Cerebellar cortex (tissue), 1 donor: Measurements from ENCODE around the gene PIWIL4.
"Not testable (repeated sequence)": the region's sequence is repeated elsewhere in the genome, so short reads cannot be mapped to it uniquely, and the experiment has no call there.

Experiments
- DNase-seq: peaks from one replicate; pipeline ENCODE4 v3.0.0-alpha.2; 2015; ENCODE audit warnings: low spot score

Gene PIWIL4

DNA sequence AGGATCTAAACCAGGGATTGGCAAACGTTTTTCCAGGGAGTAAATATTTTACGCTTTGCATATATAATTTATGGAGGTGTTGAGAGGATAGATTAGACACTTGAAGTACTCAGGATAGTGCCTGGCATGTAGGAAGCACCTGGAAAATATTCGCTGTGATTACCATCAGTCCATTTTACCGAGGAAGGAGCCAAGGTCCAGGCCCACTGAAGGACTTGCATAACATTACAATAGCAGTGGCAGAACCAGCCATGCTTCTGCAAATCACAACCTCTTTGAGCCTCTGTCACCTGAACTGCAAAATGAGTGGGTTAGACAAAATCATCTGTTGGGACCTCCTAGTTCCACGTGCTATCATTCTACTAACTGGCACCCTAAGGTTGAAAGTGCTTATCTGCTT lies 18.0 kb upstream of the PIWIL4 start:
- DNase-seq, result peak; percentile 34

DNA sequence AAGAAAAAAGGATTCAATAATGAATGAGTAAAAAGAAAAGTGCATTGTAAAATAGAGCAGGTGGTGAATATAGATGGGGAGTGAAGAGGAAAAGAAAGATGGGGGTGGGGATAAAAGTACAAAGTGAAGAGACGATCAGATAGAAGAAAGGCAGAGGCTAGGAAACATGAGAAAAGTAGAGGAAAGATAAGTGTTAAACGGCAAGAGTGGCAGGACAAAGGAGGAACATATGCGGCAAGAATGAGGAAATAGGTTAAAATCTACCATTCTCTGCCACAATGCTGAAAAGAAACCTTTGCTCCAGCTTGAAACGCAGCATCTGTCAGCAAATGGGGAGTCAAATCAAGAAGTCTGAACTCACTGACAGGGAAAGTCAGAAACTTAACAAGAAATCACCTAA lies 16.7 kb upstream of the PIWIL4 start:
- no peak for DNase-seq

DNA sequence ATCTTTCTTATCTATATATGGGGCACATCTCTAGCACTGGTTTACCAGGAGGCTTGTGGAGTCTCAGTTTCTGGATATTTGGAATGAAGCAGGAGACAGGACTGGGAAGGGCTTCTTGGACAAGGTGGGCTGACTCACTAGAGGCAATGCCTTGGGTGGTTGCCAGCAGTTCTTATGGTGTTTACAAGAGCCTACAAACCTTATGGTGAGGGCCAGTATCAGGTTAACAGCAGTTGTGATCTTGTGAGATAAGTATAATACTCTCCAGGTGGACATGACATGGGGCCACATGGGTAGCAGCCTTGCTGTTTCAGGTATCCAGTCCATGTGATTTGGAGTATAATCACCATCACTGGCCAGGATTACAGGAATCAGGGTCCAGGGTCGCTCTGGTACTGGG lies 13.2 kb upstream of the PIWIL4 start:
- DNase-seq, result no peak

DNA sequence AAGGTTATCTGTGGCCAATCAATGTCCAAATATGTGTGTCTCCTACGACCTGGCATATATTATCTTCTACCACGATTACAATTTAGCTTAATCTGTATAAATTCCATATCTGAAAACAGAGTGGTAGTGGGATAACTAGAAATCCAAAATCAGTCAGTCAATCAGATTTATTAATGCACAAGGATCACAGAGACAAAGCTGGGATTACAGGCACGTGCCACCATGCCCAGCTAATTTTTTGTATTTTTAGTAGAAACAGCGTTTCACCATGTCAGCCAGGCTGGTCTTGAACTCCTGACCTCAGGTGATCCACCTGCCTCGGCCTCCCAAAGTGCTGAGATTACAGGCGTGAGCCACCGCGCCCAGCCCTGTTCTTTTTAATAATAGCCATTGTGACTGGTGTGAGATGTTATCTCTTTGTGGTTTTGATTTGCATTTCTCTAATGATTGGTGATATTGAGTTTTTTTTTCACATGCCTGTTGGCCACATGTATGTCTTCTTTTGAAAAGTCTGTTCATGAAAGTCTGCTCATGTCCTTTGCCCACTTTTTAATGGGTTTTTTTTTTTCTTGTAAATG lies 11.3 kb upstream of the PIWIL4 start:
- not testable (repeated sequence) for DNase-seq

DNA sequence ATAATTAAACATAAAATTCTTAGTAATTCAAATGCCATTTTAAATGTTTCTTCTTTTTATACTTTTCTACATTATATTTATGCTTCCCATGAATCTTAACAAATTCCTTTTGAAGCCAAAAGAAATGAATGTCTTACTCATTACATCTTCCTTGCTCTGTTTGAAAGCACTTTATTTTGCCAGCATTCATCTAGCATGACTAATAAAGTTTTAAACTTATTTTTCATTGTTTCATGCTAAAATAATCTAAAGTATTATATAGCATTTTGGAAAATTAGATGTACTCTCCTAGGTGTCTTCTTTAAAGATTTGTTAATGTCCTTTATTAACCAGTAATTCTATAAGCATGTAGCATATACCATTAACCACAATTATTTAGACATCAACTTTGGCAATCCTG lies 9.7 kb upstream of the PIWIL4 start:
- no peak for DNase-seq

DNA sequence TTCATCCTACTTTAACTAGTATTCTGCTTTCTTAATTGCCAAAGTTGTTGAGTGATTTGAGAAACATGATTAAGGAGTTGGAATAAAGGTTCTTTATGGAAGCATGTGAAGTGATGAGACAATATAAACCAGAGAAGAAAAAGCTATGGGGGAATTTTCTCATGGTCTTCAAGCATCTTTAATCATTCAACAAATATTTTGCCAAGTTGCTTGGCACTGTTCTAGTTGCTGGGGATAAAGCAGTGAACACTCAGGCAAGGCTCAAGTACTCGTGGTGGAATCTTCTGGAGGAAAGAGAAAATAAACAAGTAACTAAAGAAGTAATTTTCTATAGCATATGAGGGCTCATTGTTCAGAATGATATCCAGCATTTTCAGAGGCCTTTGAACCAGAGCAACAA lies 9.2 kb upstream of the PIWIL4 start:
- no peak for DNase-seq

DNA sequence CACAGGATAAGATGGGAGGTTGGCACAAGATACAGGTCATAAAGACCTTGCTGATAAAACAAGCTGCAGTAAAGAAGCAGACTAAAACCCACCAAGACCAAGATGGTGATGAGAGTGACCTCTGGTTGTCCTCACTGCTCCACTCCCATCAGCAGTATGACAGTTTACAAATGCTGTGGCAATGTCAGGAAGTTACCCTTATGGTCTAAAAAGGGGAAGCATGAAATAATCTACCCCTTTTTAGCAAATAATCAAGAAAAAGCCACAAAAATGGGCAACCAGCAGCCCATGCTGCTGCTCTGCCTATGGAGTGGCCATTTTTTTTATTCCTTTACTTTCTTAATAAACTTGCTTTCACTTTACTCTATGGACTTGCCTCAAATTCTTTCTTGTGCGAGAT lies 8.7 kb upstream of the PIWIL4 start:
- DNase-seq, result no peak

DNA sequence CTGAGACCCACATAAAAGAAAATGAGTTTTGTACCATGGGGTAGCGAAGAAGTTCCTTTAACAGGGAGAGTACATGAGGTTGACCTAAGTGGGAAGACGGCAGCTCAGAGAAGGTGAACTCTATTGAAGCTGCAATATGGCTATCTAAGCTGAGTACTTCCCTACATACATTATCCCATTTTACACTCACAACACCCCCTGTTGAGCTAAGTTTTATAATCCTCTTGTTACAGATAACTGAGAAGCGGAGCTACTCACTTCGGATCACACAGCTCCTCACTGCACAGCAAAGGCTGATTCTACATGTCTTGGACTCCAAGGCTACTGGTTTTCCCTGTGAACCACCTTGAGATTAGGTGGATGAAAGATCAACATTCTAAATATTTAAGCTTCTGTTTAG lies 8.2 kb upstream of the PIWIL4 start:
- DNase-seq, result no peak

DNA sequence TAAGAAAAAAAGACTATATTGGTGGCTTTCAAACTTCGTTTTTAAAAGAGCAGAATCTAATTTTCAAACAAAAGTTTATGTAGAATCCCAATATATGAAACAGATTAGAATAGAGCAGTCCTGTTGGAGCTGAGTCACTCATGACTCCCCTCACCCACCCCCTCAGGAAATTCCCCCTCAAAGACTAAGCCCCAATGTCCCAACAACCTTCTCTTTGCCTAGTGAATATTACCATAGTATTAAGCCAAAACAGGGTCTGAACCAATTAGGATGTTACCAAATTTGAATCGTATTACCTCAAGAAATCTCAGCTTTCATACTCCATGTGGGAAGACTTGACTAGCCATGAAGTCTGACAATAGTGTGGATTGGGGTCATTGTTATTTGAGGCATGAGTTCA lies 7.8 kb upstream of the PIWIL4 start:
- no peak for DNase-seq

DNA sequence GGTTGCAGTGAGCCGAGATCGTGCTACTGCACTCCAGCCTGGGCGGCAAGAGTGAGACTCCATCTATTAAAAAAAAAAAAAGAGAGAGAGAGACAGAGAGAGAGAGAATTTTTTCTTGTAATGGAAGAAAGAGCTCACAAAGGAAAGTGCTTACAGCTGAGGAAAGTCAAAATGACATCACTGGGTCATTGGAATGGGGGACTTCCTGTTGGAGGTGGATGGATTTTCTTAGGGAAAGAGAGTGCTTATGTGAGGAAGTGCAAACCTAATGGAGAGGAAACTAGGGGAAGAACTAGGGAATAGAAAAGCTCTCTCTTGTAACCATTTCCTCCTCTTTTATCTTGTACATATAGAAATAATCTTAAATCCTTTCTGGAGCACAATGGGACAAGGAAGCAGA lies 6.3 kb upstream of the PIWIL4 start:
- DNase-seq, result no peak

DNA sequence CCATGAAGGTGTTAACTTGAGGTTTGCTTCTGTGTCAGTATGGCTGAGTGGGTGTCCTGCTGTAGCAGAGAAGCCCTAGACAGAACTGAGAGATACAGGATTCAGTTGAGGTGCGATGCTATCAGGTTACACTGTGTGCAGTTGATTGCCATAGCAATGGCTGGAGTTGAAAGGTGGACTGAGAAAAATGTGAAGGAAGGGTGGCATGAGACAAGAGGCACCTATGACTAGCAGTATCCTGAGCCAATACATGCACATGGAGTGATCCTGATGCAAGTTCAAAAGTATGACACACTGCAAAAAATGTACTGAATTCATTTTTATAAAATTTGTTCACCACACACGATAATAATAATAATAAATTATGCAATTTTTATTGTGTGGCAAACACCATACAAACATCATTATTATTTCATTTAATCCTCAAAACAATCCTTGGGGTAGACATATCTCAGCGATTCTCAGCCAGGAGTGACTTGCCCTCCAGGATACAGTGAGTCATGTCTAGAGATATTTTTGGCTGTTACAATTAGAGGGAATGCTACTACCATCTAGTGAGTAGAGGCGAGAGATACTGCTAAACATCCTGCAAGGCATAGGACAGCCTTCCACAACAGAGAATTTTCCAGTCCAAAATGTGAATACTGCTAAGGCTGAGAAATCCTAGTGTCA lies 3.9 kb upstream of the PIWIL4 start:
- DNase-seq, result no peak

DNA sequence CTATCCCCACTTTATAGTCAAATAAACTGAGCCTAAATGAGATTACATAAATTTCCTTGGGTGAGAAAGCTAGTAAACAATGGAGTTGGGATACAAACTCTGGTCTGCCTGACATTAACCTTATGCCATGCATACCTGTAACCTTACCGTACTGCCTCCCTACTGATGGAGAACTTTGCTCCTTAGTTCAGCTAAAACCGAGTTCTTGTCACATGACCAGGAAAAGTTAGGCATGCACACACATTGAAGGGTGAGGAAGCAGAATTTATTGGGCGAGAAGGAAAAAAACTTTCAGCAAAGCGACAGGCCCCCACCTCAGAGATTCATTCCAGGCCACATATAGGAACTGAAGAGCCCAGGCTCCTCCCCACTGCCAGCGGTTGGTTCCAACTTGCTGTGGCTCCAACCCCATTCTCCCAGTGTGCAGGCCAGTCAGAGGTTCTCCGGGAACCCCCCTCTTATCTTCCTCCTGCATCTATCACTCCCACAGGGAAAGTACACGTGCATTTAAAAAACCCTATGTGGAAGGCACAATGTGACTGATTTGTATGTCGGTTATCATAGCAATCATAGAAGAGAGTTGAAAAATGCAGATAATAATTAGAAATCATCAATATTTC lies 3.2 kb upstream of the PIWIL4 start:
- DNase-seq, result no peak

DNA sequence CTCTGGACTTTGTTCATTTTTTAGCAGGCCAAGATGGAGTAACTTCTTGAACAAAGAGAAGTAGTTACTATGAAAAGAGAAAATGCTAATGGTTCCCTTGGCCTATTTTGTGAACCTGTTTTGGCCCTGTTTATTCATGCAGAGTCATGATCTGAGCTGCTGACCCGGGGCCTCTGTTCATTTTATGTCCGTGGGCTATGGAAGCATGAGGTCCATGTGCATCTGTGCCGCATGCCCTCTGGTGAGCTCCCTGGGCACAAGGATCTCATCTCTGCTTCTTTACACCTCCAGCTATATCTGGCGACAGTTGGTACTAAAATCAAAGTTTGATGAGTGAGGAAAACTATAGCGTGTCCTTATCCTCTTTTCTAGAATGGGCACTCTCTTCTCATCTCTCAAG lies 1.0 kb downstream of the PIWIL4 start:
- DNase-seq, result no peak

DNA sequence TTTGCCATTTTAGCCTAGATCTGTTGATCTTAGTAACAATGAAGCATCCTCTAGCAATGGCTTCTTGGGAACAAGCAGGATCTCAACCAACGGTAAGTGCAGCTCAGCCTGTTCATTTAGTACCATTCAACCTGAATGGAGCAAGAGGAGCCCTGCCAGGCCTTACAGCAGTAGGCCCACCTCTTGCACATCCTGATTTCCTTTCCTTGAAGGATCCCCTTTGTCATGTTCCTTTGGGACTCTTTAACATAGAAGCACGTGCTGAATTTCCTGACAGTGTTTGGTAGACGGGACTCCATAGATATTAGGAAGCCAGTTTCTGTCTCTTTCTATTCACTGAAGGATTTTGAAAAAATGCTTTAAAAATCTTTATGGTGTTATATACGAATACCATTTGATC lies 1.5 kb downstream of the PIWIL4 start:
- DNase-seq, result no peak

DNA sequence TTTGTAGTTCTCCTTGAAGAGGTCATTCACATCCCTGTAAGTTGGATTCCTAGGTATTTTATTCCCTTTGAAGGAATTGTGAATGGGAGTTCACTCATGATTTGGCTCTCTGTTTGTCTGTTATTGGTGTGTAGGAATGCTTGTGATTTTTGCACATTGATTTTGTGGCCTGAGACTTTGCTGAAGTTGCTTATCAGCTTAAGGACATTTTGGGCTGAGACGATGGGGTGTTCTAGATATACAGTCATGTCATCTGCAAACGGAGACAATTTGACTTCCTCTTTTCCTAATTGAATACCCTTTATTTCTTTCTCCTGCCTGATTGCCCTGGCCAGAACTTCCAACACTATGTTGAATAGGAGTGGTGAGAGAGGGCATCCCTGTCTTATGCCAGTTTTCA lies 5.8 kb downstream of the PIWIL4 start:
- DNase-seq, result not testable (repeated sequence)

DNA sequence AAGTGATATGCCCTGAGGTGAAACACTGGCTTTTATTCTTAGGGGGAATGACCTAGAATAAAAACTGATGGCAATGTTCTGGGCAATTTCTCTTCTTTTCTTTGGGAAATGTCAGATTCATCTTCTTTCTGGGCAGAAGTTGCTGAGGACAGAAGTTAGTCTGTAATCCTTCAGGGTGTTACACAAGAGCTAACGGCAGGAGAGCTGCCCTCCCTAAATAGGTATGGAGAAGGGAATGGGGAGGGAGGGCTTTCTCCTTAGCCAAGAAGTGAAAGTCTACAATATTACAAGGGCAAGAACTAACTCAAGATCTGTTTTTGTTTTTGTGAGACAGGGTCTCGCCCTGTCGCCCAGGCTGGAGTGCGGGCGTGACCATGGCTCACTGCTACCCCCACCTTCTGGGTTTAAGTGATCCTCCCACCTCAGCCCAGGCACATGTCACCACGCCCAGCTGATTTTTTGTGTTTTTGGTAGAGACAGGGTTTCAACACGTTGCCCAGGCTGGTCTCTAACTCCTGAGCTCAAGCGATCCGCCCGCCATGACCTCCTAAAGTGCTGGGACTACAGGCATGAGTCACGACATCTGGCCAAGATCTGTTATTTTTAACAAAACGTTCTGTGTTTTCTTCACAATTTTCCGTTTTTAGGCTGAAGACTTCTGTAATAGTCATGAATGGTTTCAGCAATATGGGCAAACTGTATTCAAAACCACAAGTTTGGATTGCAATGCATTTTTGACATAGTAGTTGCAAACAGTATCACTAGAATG lies 7.2 kb downstream of the PIWIL4 start:
- no peak for DNase-seq

DNA sequence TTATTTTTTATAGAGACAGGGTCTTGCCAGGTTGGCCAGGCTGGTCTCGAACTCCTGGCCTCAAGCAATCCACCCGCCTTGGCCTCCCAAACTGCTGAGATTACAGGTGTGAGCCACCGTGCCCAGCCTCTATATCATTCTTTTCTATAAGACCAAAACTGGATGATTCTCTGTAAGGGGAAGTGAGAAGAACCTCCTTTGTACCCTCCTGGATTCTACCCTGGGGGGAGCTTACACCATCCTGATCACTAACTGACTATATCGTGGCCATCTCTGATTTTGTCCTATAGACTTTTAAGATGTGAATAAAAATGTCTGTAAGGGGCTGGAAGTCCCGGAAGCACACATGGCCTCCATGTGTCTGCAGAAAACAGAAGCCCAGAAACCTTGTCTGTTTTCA lies 9.1 kb downstream of the PIWIL4 start:
- no peak for DNase-seq

DNA sequence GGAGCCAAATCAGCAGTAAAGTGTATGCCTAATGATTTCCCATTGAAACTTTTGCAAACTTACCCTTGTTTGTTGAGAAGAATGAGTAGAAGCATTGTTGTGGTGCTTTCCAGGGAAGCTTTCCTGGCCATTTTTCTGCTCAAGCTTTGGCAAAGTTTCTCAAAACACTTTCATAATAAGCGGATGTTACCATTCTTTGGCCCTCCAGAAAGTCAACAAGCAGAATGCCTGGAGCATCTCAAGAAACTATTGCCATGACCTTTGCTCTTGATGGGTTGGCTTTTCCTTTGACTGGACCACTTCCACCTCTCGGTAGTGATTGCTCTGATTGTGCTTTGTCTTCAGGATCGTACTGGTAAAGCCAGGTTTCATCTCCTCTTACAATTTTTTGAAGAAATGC lies 10.7 kb downstream of the PIWIL4 start:
- DNase-seq, result no peak

DNA sequence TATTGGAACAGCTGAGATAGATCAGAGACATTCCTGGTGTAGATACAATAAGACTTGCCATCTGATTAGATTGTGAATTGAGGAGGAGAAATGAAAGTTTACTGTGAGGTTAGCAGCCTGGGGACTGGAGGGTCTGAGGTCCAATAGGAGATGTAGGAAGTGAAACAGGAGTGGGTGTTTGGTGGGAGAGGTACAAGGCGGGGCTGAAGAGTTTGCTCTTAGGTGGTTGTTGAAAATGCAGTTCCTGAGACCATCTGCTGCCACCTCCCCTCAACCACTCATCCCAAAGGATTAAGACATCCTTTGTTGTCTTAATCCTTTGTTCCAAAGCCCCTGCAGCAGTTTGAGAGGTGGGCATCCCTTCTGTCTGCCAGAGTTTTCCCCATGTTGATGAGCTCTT lies 14.8 kb downstream of the PIWIL4 start:
- DNase-seq, result no peak

DNA sequence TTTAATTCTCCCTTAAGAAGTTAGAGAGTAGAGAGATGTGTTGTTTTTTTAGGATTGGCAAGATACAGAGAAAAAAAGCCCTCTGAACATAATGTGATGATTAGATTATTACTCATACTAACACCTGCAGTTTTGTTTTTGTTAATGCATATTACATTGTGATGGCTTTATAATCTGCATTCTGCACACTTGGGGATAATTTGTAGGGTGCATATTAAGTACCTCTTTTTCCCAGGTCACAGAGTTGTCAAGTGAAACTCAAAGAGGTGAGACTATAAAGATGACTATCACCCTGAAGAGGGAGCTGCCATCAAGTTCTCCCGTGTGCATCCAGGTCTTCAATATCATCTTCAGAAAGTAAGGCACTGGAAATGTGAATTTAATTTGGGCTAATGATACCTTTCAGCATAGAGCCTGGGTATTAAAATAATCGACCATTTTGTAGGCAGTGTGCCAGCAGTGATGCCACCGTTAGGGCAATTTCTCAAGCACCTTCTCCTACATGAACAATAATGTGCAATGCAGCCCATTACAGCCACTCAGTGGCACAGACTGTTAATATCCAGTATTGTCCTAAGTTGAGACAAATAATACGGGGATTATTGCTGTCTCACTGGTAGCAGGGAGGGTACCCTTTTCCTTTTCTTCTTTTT lies 16.2 kb downstream of the PIWIL4 start:
- no peak for DNase-seq

DNA sequence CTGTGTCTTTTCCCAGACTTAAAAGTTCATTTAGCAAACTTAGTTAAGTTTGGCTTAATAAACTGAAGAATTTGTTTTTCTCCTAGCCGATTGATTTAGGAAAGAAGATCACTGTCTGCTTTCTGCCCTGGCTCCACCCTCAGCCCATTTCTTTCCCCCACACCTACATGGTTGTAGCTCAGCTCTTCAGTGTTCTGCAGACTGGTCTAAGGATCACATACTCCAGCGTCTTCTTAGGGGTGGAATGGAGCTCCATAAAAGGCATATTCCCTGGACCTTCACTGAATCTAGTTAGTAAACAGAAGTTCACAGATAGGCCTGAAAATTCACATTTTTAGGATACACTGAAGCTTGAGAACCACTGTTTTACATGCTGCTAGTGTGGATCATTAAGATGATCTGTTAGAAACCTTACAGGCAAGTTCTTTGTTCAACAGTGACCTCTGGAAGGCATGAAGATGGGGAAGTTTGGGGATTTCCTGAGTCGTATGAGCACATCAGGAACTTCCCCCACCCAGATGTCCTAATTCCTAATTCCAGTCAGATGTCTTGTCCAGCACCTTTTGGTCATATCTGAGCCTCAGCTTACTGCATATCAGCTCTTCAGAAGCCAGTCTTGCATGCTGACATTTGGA lies 16.8 kb downstream of the PIWIL4 start:
- no peak for DNase-seq

DNA sequence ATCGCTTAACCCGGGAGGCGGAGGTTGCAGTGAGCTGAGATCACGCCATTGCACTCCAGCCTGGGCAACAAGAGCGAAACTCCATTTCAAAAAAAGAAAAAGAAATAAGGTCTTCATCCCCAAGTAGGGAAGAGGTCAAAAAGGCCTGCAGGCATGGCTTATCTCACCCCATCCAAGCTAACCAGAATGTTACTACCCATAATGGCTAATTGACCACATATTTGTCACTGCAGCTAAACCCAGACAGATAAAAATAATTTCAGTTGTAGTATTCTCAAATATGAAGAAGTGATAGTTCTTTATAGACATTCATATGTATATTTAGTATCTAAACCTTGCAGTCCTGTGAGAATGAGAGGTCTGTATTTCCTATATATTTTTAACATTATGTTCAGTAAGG lies 17.8 kb downstream of the PIWIL4 start:
- DNase-seq, result no peak
